A673 (cell line): ENCODE results near the gene KCNJ10. TPM values are rescaled to one million over a fixed set of nuclear protein-coding genes. Genes with fewer than 3 reads are reported as not detected.

ENCODE experiments used
- BruUV-seq: library from RNA; stranded (reverse); fragments of 400-500 nt; replicated peaks from 2 replicates; lab custom pipeline; 2021; lab: Mats Ljungman, UMichigan
- CTCF ChIA-PET: fragments of 300-600 bp; sonication (Branson Sonifier 250); formaldehyde crosslinking; loops from one replicate; lab custom pipeline; 2022; ENCODE audit warnings: antibody characterized with exemption; lab: Charles Lee
- POLR2A ChIA-PET: fragments of 300-600 bp; sonication (Branson Sonifier 250); formaldehyde crosslinking; loops from one replicate; lab custom pipeline; 2022; ENCODE audit warnings: antibody characterized with exemption; ENCODE audit not compliant: low non-redundant PET; lab: Charles Lee
- DNase-seq: peaks from one replicate; pipeline ENCODE4 v3.0.0-alpha.2; 2015; ENCODE audit warnings: low spot score
- H3K27ac ChIP-seq: fragments of 200-600 bp; sonication (generic); 2 replicates; pipeline ENCODE4 v1.5.1; 2016; ENCODE audit warnings: mixed run types, low read depth, mild to moderate bottlenecking, mixed read lengths, antibody characterized with exemption, low read length; ENCODE audit not compliant: poor library complexity, severe bottlenecking
- H3K27me3 ChIP-seq: fragments of 200-600 bp; sonication (generic); replicated peaks from 2 replicates; pipeline ENCODE4 v1.6.1; 2017; ENCODE audit warnings: mixed run types, low read depth, mild to moderate bottlenecking, mixed read lengths, antibody characterized with exemption, low read length; ENCODE audit not compliant: insufficient read depth, poor library complexity
- H3K36me3 ChIP-seq: fragments of 200-600 bp; sonication (generic); 2 replicates; pipeline ENCODE4 v1.6.1; 2016; ENCODE audit warnings: mixed run types, mild to moderate bottlenecking, mixed read lengths, antibody characterized with exemption, low read length; ENCODE audit not compliant: insufficient read depth, poor library complexity, severe bottlenecking
- H3K4me1 ChIP-seq: fragments of 200-600 bp; sonication (generic); 2 replicates; pipeline ENCODE4 v1.6.1; 2017; ENCODE audit warnings: mixed run types, mild to moderate bottlenecking, mixed read lengths, antibody characterized with exemption, low read length; ENCODE audit not compliant: insufficient read depth, poor library complexity, severe bottlenecking
- H3K4me3 ChIP-seq: fragments of 200-600 bp; sonication (generic); 2 replicates; pipeline ENCODE4 v1.5.1; 2016; ENCODE audit warnings: low read depth, mixed run types, mild to moderate bottlenecking, mixed read lengths, low read length; ENCODE audit not compliant: poor library complexity, severe bottlenecking
- H3K9me3 ChIP-seq: fragments of 200-600 bp; sonication (generic); 2 replicates; pipeline ENCODE4 v1.6.1; 2016; ENCODE audit warnings: mixed run types, low read depth, mild to moderate bottlenecking, mixed read lengths, antibody characterized with exemption, low read length; ENCODE audit not compliant: poor library complexity, severe bottlenecking
- CTCF ChIP-seq: fragments of 300-800, 200-600 bp; sonication (generic); conservative IDR thresholded peaks from 2 replicates; pipeline ENCODE4 v1.5.1; 2017; ENCODE audit warnings: low read depth, mild to moderate bottlenecking, antibody characterized with exemption, low read length, moderate library complexity, mixed read lengths
- EZH2 ChIP-seq: fragments of 200-600 bp; sonication (generic); IDR thresholded peaks from 2 replicates; pipeline ENCODE4 v1.6.1; 2017; ENCODE audit warnings: borderline replicate concordance, low read depth, mild to moderate bottlenecking, mixed read lengths, antibody characterized with exemption, low read length; ENCODE audit not compliant: poor library complexity, severe bottlenecking
- intact Hi-C: fragments of 100-400 bp; cut with micrococcal nuclease; formaldehyde crosslinking; loops from one replicate; pipeline ENCODE4 v1.10.0; 2022; ENCODE audit not compliant: unreplicated experiment
- total RNA-seq: library from RNA; stranded (reverse); gene quantifications from 2 replicates; pipeline ENCODE4 v1.2.3, GENCODE V29; 2021

KCNJ10 gene
- total RNA-seq, 1 experiment from 2014 or later: not detected

- intact Hi-C loops: no loop called here
- no peaks in the 10 kb centered on the region for H3K36me3 ChIP-seq
- TF ChIP-seq EZH2 (no peak), CTCF (no peak)
- ChIA-PET CTCF (no interaction called here), POLR2A (no interaction called here)
- BruUV-seq: no TSS peak
- no peak for DNase-seq
- peaks cover 22% of the 10 kb centered on the region for H3K27me3 ChIP-seq
- no peaks in the 10 kb centered on the region for H3K4me1 ChIP-seq
- H3K4me3 ChIP-seq: no peak overlapping the region
- no peaks in the 10 kb centered on the region for H3K9me3 ChIP-seq
- H3K27ac ChIP-seq: no peak overlapping the region
Measured at GRCh38 chr1:159988006-159988405, 82.0 kb downstream of the KCNJ10 start.

GRCh38 chr1:159987186-159987585 lies 82.8 kb downstream of the KCNJ10 start:
- Histone ChIP-seq H3K4me3 (no peak overlapping the region), H3K4me1 (no peaks in the 10 kb centered on the region), H3K36me3 (no peaks in the 10 kb centered on the region), H3K9me3 (no peaks in the 10 kb centered on the region), H3K27me3 (peaks cover 24% of the 10 kb centered on the region), H3K27ac (no peak overlapping the region)
- intact Hi-C loops: no loop called here
- ChIA-PET POLR2A (no interaction called here), CTCF (no interaction called here)
- no peak for TF ChIP-seq EZH2
- no peak for TF ChIP-seq CTCF
- no TSS peak for BruUV-seq
- DNase-seq: no peak

DNA sequence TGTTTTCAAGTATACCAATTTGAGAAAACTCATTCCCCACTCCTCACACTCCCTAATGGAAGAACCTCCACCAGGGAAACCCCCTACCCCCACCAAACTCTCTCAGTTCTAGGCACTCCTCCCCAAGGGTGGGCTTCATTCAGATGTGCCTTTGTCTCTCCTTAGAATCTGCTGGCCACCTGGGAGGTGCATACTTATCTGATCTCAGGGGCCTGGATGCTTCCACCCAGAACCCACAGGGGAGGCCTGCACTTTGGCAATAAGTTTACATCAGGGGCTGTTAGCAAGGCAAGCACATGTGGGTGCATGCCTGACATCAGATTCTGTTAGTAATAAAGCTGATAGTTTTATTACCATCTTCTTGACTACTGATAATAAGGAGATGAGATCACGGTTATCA lies 83.4 kb downstream of the KCNJ10 start:
- Histone ChIP-seq H3K36me3 (no peaks in the 10 kb centered on the region), H3K27me3 (peaks cover 25% of the 10 kb centered on the region), H3K4me1 (no peaks in the 10 kb centered on the region), H3K4me3 (no peak overlapping the region), H3K9me3 (no peaks in the 10 kb centered on the region), H3K27ac (no peak overlapping the region)
- POLR2A ChIA-PET: no interaction called here
- TF ChIP-seq EZH2: no peak
- intact Hi-C loops: no loop called here
- no TSS peak for BruUV-seq
- CTCF ChIA-PET: no interaction called here
- DNase-seq: no peak

GRCh38 chr1:159986093-159986492 lies 83.9 kb downstream of the KCNJ10 start:
- H3K4me1 ChIP-seq: no peaks in the 10 kb centered on the region
- no peak for DNase-seq
- ChIA-PET CTCF (no interaction called here), POLR2A (no interaction called here)
- no peaks in the 10 kb centered on the region for H3K36me3 ChIP-seq
- no peak for TF ChIP-seq CTCF
- TF ChIP-seq EZH2: no peak
- BruUV-seq: no TSS peak
- peaks cover 30% of the 10 kb centered on the region for H3K27me3 ChIP-seq
- H3K9me3 ChIP-seq: no peaks in the 10 kb centered on the region
- H3K27ac ChIP-seq: no peak overlapping the region
- H3K4me3 ChIP-seq: no peak overlapping the region
- intact Hi-C loops: no loop called here
